Natural killer cell treated with Interleukin-12 subunit alpha and Interleukin-12 subunit beta and Interleukin-15 and Interleukin-18, amount 100 ng/mL, for 72 hours (primary cell): ENCODE results near the gene MARK4. TPM values are rescaled to one million over a fixed set of nuclear protein-coding genes. Genes with fewer than 3 reads are reported as not detected.

Experiments used
- ATAC-seq, 2 donors: fragments of 150-1000 bp; cut with Tn5 transposase in 1 of 2; sonication (Bioruptor Pico), chemical (Tn5 transposase) in 1 of 2; 2 replicates each; pipeline ENCODE4 v1.10.0; 2021
- DNase-seq: peaks from one replicate; pipeline ENCODE4 v3.0.0; 2022; ENCODE audit warnings: low spot score
- H3K27ac Mint-ChIP-seq, 2 donors: 1 replicate in 1 of 2; 2 replicates in 1 of 2; pipeline ENCODE4 v1.8.0; 2022; ENCODE audit warnings: mixed read lengths in 2 of 2, mild to moderate bottlenecking in 1 of 2, moderate library complexity in 1 of 2
- H3K27me3 Mint-ChIP-seq, 2 donors: 1 replicate in 1 of 2; 2 replicates in 1 of 2; pipeline ENCODE4 v1.8.0; 2022; ENCODE audit warnings: mixed read lengths in 2 of 2
- H3K36me3 Mint-ChIP-seq: one replicate; pipeline ENCODE4 v1.8.0; 2022; ENCODE audit warnings: mixed read lengths
- H3K4me1 Mint-ChIP-seq, 2 donors: 1 replicate in 1 of 2; 2 replicates in 1 of 2; pipeline ENCODE4 v1.8.0; 2022; ENCODE audit warnings: low read depth in 2 of 2, mixed read lengths in 2 of 2, mild to moderate bottlenecking in 1 of 2
- H3K4me3 Mint-ChIP-seq: one replicate; pipeline ENCODE4 v1.8.0; 2022; ENCODE audit warnings: mixed read lengths
- H3K9me3 Mint-ChIP-seq: 2 replicates; pipeline ENCODE4 v1.8.0; 2022; ENCODE audit warnings: mixed read lengths
- total RNA-seq, 2 donors: library from RNA; stranded (reverse); gene quantifications; one replicate each; pipeline ENCODE4 v1.2.3, GENCODE V29; 2022

MARK4 gene
- total RNA-seq, 2 donors from 2014 or later, result 31.4 to 42.5 TPM

DNA sequence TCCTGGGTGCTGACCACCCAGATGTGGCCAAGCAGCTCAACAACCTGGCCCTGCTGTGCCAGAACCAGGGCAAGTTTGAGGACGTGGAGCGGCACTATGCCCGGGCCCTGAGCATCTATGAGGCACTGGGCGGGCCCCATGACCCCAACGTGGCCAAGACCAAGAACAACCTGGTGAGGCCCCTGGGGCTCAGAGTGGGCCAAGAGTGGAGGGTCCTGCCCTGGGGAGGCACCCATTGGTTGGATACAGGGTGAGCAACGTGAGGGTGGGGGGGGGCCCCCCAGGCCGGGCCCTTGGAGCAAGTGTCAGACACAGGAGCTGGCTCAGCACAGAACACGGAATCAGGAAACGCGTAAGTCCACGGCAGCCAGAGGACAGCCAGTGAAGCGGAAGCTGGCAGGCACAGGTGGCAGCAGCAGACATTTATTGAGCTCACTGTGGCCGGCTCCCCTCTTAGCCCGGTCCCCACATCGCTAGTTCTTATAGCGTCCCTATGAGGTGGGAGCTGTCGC lies 98.4 kb downstream of the MARK4 start:
- Mint-ChIP-seq H3K27ac (no peak overlapping the region), H3K27me3 (peaks cover 0 to 6% of the 10 kb centered on the region in 2 donors), H3K4me3 (no peak overlapping the region), H3K9me3 (no peaks in the 10 kb centered on the region), H3K4me1 (peaks cover 0 to 3% of the 10 kb centered on the region in 2 donors), H3K36me3 (no peaks in the 10 kb centered on the region)
- ATAC-seq (no peak), DNase-seq (no peak)

DNA sequence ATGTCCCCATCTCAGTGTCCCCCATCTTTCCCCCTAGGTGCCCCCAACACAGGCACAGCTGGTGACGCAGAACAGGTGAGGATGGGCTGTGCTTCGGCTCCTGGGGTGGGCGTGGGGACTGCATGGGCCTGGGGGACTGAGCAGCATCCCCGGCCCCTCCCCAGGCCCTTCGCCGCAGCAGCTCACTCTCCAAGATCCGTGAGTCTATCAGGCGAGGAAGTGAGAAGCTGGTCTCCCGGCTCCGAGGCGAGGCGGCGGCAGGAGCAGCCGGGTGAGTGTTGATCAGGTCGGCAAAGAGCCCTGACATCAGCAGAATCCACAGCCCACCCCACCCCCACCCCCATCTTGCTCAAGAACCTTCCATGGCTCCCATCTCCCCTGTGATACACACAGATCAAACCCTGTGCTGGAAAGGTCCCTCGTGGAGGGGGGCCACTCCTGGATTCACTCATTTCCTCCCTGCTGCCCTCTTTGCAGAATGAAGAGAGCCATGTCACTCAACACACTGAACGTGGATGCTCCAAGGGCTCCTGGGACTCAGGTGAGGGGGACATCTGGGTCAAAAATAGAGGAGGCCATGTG lies 99.5 kb downstream of the MARK4 start:
- Mint-ChIP-seq H3K27me3 (peaks cover 0 to 3% of the 10 kb centered on the region in 2 donors), H3K4me1 (peaks cover 0 to 3% of the 10 kb centered on the region in 2 donors), H3K27ac (no peak overlapping the region), H3K9me3 (no peaks in the 10 kb centered on the region), H3K36me3 (no peaks in the 10 kb centered on the region), H3K4me3 (no peak overlapping the region)
- ATAC-seq (no peak), DNase-seq (no peak)

DNA sequence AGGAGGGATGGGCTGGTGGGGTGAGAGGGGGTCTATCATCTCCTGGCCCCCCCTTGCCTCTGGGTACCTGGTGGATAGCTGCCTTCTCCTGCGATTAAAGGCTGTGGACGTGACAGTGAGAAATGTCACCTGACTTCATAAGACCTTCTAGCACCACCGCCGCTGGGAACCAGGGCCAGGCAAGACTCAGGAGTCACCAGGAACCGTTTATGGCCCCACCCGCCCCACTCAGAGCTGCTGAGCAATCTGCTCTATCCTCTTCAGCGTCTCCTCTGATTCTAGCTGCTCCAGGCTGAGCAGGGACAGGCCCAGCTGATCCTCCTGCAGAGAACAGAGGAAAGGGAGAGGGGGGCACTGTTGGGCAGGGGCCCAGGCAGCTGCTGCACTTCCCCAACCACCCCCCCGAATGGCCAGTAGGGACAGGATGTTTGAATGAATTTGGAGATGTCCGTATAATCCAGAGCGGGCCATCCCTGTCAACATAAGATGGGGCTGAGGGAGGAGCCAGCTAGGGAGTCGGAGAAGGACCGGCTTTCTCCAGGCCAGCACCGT lies 100.4 kb downstream of the MARK4 start:
- Mint-ChIP-seq H3K9me3 (no peaks in the 10 kb centered on the region), H3K4me1 (peaks cover 0 to 3% of the 10 kb centered on the region in 2 donors), H3K36me3 (no peaks in the 10 kb centered on the region), H3K27me3 (no peaks in the 10 kb centered on the region), H3K4me3 (no peak overlapping the region), H3K27ac (no peak overlapping the region)
- ATAC-seq (no peak), DNase-seq (no peak)

DNA sequence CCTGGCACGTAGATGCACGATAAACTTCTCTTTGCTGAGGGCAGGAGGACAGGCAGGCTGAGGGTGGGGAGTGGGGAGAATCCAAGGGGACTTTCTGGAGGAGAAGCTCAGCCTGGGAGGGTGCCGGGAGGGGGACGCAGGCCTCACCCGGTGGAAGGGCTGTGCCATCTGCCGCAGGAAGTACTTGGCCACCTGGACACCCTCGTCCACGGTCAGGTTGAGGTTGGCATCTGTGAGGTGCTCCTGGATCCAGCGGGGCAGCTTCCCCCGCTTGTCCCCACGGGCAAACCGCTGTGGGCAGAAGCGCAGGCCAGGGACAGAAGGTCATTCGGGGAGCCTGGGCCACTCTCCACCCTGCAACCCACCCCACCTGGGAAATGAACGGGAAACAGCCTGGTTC lies 101.0 kb downstream of the MARK4 start:
- Mint-ChIP-seq H3K27me3 (no peaks in the 10 kb centered on the region), H3K4me3 (no peak overlapping the region), H3K4me1 (peaks cover 0 to 3% of the 10 kb centered on the region in 2 donors), H3K27ac (no peak overlapping the region), H3K36me3 (no peaks in the 10 kb centered on the region), H3K9me3 (no peaks in the 10 kb centered on the region)
- ATAC-seq (no peak), DNase-seq (no peak)

DNA sequence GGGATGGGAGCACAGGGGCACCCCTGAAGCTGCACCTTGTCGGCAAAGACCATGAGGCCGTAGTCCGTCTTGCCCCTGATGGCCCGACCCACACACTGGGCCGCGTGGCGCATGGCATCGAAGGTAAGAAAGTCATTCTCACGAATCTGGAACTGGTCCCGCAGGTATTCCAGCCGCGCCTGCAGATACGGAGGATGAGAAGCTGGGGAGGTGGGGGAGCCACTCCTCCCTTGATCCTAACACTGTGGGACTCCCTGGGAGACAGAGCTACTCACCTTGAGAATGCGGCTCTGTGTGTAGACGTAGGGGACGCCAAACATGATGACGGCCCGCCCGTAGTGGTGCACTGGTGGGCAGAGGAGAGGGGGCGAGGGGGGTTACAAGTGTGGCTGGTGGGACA lies 101.4 kb downstream of the MARK4 start:
- H3K27ac Mint-ChIP-seq, result no peak overlapping the region
- no peak for ATAC-seq
- DNase-seq, result no peak
- H3K4me1 Mint-ChIP-seq, result peaks cover 0 to 3% of the 10 kb centered on the region in 2 donors
- H3K9me3 Mint-ChIP-seq, result no peaks in the 10 kb centered on the region
- no peaks in the 10 kb centered on the region for H3K36me3 Mint-ChIP-seq
- H3K27me3 Mint-ChIP-seq, result no peaks in the 10 kb centered on the region
- H3K4me3 Mint-ChIP-seq, result no peak overlapping the region

DNA sequence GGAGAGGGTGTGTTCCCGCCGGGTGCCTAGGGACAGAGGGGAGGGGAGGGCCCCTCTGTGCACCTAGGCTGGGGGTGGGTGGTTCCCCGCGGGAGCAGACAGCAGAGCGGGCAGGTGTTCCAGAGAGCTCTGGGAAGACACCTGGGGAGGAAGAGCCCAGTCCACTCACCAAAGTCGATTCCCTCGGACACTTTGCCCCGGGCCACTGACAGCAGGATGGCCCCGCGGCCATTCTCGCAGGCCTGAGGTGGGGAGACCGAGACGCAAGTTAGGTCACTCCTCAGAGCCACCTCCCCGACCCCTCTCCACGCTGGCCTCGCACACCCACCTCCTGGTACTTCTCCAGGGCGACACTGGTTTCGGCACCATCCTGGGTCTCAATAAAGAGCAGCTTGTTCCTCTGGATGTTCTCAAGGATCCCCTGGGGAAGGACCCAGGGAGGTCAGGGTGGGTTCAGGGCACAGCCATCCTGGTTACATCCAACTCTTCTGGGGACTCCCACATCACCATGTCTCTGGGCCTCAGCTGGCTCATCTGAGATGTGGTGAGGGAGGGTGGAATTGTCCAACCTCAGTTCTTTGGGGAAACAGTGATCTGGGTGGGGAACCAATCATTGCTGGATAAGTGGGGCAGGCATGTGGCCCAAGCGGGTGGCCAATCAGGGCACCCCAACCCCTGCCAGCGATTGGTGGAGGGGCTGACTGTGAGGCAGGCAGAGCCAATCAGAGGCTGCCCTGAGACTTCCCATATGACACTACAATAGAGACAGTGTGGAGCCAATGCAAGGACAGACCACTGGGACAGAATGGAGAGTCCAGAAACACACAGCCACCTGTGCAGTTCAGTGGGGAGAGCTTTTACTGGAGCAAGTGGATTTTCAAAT lies 102.1 kb downstream of the MARK4 start:
- ATAC-seq (no peak), DNase-seq (no peak)
- Mint-ChIP-seq H3K4me1 (peaks cover 0 to 3% of the 10 kb centered on the region in 2 donors), H3K27me3 (no peaks in the 10 kb centered on the region), H3K36me3 (no peaks in the 10 kb centered on the region), H3K4me3 (no peak overlapping the region), H3K27ac (no peak overlapping the region), H3K9me3 (no peaks in the 10 kb centered on the region)

DNA sequence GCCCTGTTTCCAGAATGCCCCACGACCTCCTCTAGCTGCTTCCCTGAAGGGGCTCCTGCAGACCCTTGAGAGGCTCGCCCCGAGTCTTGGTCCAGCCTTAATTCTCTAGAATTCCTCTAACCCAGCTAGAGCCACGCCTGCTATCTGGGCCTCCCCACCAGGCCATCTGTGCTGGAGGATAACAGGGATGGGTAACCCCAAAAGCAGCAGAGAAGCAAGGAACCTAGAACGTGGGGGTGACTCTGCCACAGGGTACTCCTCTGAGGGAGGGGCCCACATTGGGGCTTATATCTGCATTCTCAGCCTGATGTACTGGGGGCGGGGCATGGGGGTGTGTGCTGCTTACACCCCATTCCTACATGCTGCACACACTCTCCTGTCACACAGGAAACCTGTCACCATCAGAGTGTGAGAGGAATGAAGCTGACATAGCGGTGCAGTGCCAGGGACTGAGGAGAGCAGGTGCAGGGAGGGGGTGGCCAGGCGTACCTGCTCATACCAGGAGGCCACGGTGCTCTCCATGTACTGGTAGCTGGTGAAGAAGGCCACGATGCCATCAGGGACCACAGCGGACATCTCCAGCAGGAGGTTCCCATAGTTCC lies 103.3 kb downstream of the MARK4 start:
- no peaks in the 10 kb centered on the region for H3K9me3 Mint-ChIP-seq
- DNase-seq, result no peak
- H3K27me3 Mint-ChIP-seq, result no peaks in the 10 kb centered on the region
- no peak for ATAC-seq
- no peak overlapping the region for H3K4me3 Mint-ChIP-seq
- no peak overlapping the region for H3K27ac Mint-ChIP-seq
- H3K4me1 Mint-ChIP-seq, result peaks cover 0 to 3% of the 10 kb centered on the region in 2 donors
- no peaks in the 10 kb centered on the region for H3K36me3 Mint-ChIP-seq

Other genes with a start within 250 kb of the MARK4 start
- 10 to 100 TPM; 47.0 to 81.6 TPM for gene RELB, start 249.8 kb upstream of the MARK4 start, total RNA-seq
- gene CLASRP, start 212.2 kb upstream of the MARK4 start, total RNA-seq, result 100 to 1,000 TPM in 1 of 2 donors, 10 to 100 TPM in 1; 84.1 to 147 TPM
- 1 to 10 TPM; 5.0 to 5.5 TPM for gene ZNF296, start 174.8 kb upstream of the MARK4 start, total RNA-seq
- 10 to 100 TPM; 59.0 TPM for gene GEMIN7, start 172.0 kb upstream of the MARK4 start, total RNA-seq
- 10 to 100 TPM; 18.1 to 36.3 TPM for gene PPP1R37, start 158.1 kb upstream of the MARK4 start, total RNA-seq
- under 1 TPM; 0.14 to 0.22 TPM for gene NKPD1, start 90.3 kb upstream of the MARK4 start, total RNA-seq
- 10 to 100 TPM; 17.5 to 33.5 TPM for gene TRAPPC6A, start 73.0 kb upstream of the MARK4 start, total RNA-seq
- 10 to 100 TPM; 15.4 to 20.5 TPM for gene BLOC1S3, start 72.5 kb upstream of the MARK4 start, total RNA-seq
- not detected for gene EXOC3L2, start 5.9 kb upstream of the MARK4 start, total RNA-seq
- gene CKM, start 71.6 kb downstream of the MARK4 start, total RNA-seq, result under 1 TPM in 1 of 2 donors, not detected in 1; 0.29 TPM
- not detected for gene KLC3, start 89.5 kb downstream of the MARK4 start, total RNA-seq
- gene ERCC2, start 119.3 kb downstream of the MARK4 start, total RNA-seq, result 10 to 100 TPM; 18.1 to 44.0 TPM
- gene PPP1R13L, start 153.8 kb downstream of the MARK4 start, total RNA-seq, result 10 to 100 TPM; 12.2 to 14.1 TPM
- 10 to 100 TPM; 11.0 to 25.4 TPM for gene POLR1G, start 155.4 kb downstream of the MARK4 start, total RNA-seq
- 10 to 100 TPM; 65.0 to 67.8 TPM for gene ERCC1, start 172.6 kb downstream of the MARK4 start, total RNA-seq
- gene FOSB, start 216.7 kb downstream of the MARK4 start, total RNA-seq, result 10 to 100 TPM; 16.3 to 18.0 TPM
- gene RTN2, start 245.8 kb downstream of the MARK4 start, total RNA-seq, result 1 to 10 TPM; 5.9 to 7.8 TPM
- gene PPM1N, start 247.2 kb downstream of the MARK4 start, total RNA-seq, result 1 to 10 TPM; 3.2 to 3.6 TPM